GM23248 (cell line): ENCODE measurements around the gene SLC8B1.

Experiments
- EZH2 ChIP-seq: fragments of 200-600 bp; sonication (generic); IDR thresholded peaks from 2 replicates; pipeline ENCODE4 v1.6.1; 2018; ENCODE audit warnings: antibody characterized with exemption, mild to moderate bottlenecking; ENCODE audit not compliant: insufficient read depth, poor library complexity, severe bottlenecking
- EZH2phosphoT487 ChIP-seq: fragments of 200-600 bp; sonication (generic); IDR thresholded peaks from 2 replicates; pipeline ENCODE4 v1.6.1; 2018; ENCODE audit warnings: antibody characterized with exemption, moderate library complexity, mild to moderate bottlenecking, low read depth; ENCODE audit not compliant: insufficient read depth

GRCh38 chr12:113276946-113277500, 57.9 kb downstream of the SLC8B1 start:
- no peak for TF ChIP-seq EZH2
- no peak for TF ChIP-seq EZH2phosphoT487
